GM21390 (cell line): Measurements from ENCODE around the gene TOGARAM1.

ENCODE experiments used
- ATAC-seq: cut with Tn5 transposase; IDR thresholded peaks from one replicate; pipeline ENCODE4 v1.9.1; 2021; ENCODE audit not compliant: unreplicated experiment

The TOGARAM1 gene

DNA sequence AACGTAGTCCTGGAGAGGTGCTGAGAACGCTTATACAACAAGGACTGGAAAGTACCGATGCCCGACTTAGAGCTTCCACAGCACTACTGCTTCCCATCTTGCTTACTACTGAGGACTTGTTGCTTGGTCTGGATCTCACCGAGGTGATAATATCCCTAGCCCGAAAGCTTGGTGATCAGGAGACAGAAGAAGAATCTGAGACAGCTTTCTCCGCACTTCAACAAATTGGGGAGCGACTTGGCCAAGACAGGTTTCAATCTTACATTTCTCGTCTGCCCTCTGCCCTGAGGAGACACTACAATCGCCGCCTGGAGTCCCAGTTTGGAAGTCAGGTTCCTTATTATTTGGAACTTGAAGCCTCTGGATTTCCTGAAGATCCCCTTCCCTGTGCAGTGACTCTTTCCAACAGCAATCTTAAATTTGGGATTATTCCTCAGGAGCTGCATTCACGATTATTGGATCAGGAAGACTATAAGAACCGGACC is 1.1 kb downstream of the TOGARAM1 start:
- no peak for ATAC-seq

DNA sequence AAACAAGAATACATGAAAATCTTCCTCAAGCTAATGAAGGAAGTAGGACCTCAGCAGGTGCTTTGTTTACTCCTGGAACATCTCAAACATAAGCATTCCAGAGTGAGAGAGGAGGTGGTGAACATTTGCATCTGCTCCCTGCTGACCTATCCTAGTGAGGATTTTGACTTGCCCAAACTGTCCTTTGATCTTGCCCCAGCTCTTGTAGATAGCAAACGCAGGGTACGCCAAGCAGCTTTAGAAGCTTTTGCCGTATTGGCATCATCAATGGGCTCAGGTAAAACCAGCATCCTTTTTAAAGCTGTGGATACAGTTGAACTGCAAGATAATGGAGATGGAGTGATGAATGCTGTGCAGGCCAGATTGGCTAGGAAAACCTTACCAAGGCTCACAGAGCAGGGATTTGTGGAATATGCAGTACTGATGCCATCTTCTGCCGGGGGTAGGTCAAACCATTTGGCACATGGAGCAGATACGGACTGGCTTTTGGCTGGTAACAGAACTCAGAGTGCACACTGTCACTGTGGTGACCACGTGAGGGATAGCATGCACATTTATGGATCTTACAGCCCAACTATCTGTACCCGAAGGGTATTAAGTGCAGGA is 1.9 kb downstream of the TOGARAM1 start:
- no peak for ATAC-seq

DNA sequence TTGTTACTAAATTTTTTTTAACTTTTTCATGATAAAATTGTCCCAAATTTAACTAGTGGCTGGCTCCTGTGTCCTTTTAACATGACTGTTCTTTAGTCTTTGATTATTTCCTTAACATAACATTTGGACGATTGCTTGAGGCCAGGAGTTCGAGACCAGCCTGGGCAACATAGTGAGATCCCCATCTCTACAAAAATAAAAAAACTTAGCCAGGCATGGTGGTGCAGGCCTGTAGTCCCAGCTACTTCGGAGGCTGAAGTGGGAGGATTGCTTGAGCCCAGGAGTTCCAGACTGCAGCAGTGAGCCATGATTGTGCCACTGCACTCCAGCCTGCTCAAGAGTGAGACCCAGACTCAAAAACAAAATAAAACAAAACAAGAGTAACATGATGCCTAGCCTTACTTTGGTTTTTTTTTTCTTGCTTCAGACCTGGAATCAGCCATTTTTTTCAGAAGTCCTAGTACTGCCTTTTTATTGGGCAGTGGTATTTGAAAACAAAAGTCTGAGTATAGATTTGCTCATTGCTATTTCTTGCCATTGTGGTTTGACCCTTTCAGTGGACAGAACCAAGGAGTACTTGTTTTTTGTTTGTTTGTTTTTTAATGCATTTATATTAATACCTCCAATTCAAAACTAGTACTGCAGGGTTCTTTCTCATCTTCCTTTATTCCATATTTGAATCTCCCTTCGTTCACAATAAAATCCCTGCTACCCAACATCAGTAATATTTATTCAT is 4.8 kb downstream of the TOGARAM1 start:
- ATAC-seq: no peak

DNA sequence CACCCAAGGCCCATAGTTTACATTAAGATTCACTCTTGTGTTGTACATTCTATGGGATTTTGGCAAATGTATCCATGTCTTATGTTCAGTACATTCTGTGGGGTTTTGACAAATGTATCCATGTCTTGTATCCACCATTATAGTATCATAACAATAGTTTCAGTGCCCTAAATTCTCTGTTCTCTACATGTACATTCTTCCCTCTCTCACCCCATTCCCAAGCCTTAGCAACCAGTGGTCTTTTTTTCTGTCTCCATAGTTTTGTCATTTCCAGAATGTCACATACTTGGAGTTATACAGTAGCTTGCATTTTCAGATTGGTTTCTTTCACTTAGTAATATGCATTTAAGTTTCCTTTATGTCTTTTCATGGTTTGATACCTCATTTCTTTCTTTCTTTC is 6.7 kb downstream of the TOGARAM1 start:
- no peak for ATAC-seq

DNA sequence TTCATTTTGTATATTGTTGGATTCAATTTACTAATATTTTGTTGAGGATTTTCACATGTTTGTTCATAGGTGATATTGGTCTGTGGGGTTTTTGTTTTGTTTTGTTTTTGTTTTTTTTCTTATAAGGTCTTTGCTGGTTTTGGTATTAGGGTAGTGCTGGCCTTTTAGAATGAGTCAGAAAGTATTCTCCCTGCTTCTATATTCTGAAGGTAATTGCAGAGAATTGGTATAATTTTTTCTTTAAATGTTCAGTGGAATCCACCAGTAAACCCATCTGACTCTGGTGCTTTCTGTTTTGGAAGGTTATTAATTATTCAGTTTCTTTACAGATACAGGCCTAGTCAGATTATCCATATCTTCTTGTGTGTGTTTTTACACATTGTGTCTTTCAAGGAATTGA is 8.9 kb downstream of the TOGARAM1 start:
- no peak for ATAC-seq

DNA sequence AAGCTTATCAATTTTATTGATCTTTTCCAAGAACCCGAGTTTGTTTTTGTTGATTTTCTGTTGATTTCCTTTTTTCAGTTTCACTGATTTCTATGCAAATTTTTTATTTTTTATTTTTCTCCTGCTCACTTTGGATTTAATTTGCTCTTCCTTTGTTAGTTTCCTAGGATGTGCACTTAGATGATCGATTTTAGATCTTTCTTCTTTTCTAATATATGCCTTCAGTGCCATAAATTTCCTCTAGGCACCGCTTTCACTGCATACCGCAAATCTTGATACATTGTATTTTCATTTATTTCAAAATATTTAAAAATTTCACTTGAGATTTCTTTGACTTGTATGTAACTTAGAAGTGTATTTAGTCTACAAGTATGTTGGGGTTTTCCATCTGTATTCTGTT is 9.5 kb downstream of the TOGARAM1 start:
- ATAC-seq: no peak

DNA sequence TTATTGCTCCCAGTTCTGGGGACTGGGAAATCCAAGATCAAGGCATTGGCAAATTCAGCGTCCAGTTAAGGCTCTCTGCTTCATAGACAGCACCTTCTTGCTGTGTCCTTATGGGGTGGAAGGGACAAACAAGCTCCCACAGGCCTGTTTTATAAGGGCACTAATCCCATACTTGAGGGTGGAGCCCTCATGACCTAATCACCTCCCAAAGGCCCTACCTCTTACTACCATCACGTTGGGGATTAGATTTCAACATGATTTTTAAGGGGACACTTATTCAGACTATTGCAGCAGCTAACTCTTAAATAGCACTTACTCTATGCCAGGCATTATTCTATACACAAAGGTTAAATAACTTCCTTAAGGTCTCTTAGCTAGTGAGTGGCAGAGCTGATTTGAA is 17.3 kb downstream of the TOGARAM1 start:
- ATAC-seq: no peak

DNA sequence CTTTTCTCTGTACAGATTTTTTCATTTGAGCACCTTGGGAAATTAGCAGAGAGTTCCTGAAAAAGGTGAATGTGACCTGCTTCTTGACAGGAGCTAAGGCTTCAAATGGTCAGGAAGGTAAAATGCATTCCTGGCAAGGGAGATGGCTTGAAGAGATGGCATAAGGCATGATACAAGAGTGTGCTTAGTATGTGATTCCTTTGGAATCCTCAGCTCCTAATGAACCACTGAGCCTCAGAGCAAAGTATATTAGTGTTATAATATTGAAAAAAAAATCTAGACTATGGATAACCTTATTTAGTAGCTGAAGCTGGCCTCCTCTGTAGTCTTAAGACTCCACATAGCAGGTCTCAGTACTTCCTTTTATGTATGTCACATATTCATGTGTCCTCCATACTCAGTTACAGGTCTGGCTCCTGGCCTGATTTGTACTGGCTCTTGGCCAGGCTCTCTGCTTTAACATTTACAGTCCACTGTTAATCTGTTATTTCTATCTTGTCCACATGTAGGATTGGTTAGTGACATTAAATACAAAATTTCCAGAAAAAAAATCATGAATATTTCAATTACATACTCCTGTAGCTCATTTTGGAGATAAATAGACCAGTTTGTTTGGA is 17.9 kb downstream of the TOGARAM1 start:
- no peak for ATAC-seq

DNA sequence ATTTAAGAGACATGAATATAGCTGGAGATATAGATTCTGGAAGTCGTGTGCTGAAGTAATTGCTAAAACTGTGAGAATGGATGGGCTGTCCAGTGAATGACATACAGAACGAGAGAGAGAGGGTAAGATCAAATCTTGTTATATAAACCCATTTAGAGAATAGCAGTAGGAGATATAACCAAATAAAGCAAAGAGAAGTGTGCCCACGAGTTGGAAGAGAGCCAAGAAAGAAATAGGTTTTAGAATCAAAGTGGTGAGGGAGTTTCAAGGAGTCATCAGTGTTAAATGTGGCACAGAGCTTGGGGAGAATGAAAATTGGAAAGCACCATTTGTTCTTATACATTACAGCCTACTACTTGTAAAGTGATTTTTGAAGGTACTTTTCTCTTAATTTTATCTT is 19.2 kb downstream of the TOGARAM1 start:
- no peak for ATAC-seq

DNA sequence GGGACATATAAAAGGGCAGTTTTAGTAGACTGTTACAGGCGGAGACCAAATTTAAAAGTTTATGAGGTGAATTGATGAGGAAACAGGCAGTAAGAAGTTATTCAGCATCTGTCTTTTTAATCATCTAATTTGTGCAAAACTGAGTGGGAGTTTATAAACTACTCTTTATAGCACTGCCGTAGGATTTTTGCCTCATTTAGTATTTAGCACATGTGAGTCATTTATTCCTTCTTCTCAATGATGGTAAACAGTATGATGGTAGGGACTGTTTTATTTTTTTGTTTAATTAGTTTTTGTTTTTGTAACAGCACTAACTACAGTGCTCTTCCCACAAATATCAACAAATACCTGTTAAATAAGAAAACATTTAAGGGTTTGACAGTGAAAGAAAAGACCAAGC is 20.6 kb downstream of the TOGARAM1 start:
- ATAC-seq: no peak

DNA sequence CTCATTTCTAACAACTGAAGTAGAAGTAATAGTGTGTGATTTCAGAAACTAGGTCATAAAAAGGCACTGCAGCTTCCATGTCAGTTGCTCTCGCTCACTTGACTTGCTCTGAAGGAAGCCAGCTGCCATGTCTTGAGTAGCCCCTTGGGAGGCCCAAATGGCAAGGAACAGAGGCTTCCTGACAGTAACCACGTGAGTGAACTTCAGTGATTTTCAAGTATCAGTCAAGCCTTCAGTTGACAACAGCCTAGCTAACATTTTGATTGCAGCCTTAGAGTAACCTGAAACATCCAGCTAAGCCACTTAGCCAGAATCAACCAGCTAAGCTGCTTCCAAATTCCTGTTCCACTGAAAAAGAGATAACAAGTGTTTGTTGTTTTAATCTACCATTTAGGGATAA is 26.7 kb downstream of the TOGARAM1 start:
- ATAC-seq: no peak

DNA sequence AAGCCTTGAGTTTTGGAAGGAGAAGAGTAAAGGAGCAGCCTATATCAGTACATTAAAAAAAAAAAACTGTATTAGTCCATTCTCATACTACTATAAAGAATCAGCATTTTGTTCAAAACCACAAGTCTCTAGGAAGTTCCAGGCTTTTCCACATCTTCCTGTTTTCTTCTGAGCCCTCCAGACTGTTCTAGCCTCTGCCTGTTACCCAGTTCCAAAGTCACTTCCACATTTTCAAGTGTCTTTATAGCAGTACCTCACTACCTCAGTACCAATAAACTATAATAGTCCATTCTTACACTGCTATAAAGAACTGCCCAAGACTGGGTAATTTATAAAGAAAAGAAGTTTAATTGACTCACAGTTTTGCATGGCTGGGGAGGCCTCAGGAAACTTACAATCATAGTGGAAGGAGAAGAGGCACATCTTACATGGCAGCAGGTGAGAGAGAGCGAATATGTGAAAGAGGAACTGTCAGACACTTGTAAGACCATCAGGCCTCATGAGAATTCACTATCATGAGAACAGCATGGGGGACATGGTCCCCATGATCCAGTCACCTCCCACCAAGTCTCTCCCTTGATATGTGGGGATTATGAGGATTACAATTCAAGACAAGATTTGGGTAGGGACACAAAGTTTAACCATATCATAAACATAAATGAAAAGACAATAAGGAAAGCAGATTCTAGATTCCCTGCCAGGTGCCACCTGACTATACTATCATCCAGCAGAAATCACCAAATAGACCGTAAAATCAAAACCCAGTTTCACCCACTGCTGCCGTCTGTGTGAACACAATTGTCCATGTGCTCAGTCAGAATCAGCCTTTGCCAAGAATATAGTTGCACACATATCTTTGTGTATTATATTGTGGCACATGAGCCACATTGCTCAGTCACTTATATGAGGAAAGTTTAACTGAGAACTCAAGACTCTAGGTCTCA is 27.8 kb downstream of the TOGARAM1 start:
- no peak for ATAC-seq

DNA sequence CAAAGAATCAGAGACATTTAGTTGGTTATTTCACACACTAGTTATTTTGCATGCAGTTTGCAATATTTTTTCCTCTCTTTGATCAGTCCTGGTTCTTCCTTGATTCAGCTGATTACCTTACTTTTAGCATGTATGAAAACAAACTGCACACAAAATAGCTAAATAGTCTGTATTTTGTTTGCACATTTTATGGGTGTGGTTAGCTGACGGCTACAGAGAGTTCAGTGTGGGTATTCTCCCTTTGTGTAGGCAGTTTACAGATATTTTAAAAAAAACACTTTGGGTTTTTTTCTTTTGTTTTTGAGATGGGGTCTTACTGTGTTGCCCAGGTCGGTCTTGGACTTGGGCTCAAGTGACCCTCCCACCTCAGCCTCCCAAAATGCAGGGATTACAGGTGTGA is 28.5 kb downstream of the TOGARAM1 start:
- no peak for ATAC-seq

DNA sequence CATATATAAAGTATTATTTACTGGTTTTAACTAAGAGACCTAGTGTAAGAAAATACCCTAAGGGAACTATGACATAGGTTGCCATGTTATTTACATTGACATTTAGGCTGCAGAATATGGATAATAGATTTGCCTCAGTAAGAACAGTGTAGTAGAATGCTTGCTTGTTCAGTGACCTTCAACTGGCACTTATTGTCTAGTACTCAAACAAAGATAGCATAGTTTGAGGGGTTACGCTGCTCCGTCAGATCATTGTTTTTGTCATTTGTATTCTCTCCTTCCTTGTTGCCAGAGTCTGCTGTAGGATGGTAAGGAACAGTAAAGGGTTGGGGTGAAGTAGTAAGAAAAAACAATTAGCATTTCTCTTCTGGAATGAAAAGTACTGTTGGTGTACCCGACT is 33.2 kb downstream of the TOGARAM1 start:
- no peak for ATAC-seq

DNA sequence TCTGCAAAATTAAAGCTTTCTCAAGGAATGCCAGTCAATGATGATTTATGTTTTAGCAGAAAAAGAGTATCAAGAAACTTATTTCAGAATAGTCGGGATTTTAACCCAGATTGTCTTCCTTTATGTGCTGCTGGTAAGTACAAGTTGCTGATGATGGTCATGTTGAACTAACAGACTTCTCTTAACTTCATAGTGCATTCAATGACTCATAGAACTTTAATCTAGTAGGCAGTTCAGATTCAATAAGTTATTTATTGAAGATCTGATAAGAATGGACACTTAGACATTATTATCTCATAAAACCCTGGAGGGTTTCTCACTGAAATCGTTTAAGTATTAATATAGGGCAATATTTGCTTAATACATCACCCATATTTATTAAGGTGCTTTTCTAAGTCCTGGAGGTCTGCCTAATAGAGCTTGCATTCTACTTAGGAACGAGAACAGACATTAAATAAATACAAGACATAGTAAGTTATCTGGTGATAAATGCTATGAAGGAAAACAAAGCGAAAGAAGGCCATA is 33.8 kb downstream of the TOGARAM1 start:
- ATAC-seq: no peak

DNA sequence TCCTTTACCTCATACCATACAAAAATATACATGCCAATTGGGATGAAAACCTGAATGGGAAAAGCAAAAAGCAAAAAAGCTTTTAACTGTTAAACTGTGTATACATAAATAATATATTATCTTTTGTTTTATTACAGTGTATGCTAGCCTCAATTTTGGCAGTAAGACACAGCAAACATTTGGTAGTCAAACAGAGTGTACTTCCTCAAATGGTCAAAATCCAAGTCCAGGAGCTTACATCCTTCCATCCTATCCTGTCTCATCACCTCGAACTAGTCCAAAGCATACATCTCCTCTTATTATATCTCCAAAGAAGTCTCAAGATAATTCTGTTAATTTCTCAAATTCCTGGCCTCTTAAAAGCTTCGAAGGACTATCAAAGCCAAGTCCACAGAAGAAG is 41.9 kb downstream of the TOGARAM1 start:
- no peak for ATAC-seq

DNA sequence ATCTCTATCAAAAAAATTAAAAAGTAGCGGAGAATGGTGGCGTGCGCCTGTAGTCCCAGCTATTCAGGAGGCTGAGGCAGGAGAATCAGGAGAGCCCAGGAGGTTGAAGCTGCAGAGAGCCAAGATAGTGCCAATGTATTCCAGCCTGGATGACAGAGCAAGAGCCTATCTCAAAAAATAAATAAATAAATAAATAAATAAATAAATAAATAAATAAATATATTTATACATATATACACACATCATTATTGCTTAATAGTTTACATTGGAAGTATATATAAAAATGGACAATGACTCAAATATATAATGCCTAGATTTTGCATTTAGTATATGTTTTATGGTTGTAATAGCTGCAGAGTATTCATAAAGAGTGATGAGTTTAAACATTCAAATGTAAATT is 53.1 kb downstream of the TOGARAM1 start:
- no peak for ATAC-seq

DNA sequence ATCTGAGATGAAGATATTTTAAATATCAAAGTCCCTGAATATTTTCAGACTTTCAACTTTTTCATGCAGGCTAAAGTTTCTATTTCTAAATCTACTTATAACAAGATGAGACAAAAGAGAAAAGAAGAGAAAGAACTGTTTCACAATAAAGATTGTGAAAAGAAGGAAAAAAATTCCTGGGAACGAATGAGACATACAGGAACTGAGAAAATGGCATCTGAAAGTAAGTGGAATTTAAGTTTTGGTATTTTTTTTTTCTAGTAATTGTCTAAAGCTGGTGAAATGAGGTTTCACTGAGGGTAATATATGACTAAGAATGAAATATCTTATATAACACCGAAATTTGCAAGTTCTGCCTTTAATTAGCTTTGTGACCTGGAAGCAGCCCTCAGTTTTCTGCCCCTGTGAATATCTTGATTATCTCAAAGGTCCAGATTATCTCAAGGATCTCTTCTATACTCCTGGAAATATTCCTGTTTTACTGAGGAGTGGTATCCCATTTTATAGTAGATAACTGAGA is 66.2 kb downstream of the TOGARAM1 start:
- no peak for ATAC-seq

DNA sequence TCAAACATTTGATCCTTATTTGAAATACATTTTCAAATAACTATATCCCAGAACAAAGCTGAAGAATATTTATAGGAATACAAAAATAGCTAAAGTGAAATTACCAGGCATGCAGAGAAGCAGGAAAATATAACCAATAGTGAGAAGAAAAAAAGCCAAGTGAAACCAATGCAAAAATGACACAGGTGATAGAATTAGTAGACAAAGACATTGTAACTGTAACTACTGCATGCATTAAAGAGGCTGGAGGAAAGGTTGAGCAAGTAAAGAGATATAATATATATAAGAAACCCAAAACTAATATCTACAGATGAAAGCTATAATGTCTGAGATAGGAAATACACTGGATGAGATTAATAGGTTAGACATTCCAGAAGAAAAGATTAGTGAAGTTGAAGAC is 72.7 kb downstream of the TOGARAM1 start:
- no peak for ATAC-seq

DNA sequence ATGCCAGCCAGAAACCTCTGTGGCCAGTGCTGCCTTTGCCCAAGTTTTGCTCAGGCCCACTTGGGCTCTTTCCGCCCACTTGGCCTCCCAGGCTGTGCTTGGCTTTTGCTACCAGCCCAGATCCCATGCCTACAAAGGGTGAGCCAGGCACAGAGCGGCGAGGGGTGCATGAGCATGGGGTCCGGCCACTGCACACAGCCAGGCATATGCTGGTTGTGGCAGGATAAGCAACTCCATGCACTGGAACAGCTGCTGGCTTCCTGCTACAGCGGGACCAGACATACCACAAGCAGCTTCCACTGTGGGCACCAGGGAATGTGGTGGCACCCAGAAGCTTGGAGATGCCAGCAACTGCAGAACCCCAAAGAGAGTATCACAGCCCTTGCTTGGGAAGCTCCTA is 76.3 kb downstream of the TOGARAM1 start:
- no peak for ATAC-seq

DNA sequence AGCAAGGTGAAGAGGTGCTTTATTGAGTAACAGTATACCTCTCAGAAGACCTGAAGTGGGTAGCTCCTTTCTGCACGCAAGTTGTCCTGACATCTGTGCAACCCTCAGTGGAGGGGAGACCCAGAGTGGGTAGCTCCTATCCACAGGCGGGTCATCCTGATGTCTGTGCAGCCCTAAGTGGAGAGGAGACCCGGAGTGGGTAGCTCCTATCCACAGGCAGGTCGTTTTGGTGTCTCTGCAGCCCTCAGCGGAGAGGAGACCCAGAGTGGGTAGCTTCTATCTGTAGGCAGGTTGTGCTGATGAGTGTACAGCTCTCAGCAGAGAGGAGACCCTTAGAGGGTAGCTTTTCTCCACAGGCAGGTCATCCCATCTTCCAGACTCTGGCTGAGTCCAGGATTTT is 76.9 kb downstream of the TOGARAM1 start:
- no peak for ATAC-seq
